ENCODE measurements around the gene SLC25A28.

Gene SLC25A28

DNA sequence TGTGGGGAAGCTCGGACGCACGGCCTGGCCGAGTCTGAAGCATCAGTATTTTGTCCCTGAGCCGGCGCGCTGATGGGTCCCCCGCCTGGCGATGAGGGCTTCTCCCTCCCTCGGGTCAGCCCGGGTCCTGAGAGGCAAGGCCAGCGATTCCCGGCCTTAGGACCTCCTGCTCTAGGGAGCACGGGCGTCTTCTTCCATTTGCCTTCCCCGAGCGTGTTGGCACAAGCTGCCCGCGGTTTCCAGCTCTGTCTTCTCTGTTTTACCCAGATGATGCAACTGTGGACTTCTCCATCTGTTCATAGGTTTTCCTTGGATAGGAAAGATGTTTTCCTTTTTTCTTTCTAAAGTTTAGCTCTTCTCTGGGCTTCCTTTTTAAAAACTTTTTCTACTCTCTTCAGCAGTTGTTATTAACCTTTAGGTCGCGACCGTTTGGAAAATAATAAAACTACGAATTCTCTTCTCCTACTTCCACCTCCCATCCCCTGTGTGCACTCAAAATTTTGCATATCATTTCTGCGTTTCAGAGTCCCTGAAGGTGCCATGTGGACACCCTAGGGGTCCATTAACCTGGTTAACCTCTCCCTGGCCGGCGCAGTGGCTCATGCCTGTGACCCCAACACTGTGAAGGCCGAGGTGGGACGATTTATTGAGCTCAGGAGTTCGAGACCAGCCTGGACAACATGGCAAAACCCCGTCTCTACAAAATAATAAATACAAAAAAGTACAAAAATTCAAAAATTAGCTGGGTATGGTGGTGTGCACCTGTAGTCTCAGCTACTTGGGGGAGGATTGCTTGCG, 1.4 kb upstream of the SLC25A28 start:
- Histone ChIP-seq H3K27ac (ENCODE audit: low read length) (peak overlapping the region; percentile 30), H3K9me3 (ENCODE audit: insufficient read depth, low read depth, low read length) (no peaks in the 10 kb centered on the region), H3K4me3 (ENCODE audit: low read length) (peak overlapping the region; percentile 75), H3K36me3 (ENCODE audit: insufficient read depth, low read depth, low read length) (no peaks in the 10 kb centered on the region), H3K4me1 (ENCODE audit: insufficient read depth, low read length) (peaks cover 17% of the 10 kb centered on the region), H3K27me3 (ENCODE audit: insufficient read depth, low read length) (no peaks in the 10 kb centered on the region), H3K9ac (ENCODE audit: low read depth, low read length) (peak overlapping the region; percentile 82)

DNA sequence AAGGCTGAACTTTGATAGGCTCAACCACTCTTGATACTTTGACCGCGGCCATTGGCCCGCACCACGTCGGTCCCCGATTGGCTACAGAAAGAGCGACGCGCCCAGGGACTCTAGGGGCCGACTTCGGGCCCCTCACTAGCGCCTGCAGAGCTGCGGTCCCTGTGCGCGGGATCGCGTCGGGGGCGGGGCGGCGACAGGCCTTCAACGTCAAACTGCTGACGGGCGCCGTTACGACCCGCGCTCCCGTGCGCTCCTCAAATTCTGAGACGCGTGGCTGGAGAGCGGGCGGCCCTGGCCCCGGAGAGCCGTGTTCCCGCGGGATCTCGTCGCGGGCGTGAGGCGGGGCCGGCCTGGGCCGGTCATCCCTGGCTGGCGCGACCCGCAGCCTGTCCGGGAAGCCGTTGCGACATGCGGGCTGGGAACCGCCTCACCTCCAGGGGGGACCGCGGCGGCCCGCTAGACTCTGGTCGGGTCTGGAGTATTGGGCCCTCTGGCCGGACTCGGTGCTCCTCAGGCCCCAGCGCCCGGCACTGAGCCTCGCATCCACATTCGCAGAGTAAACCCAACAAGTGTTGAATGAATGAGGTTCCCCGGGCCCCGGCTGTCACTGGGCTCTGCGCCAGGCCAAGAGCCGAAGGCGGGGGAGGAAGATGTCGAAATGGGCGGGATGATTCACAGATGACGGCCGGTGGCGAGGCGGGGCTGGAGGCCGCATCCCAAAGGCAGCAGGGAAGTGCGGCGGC, 643 bp upstream of the SLC25A28 start:
- H3K4me3 ChIP-seq (ENCODE audit: low read length) = peak overlapping the region; percentile 75
- H3K27ac ChIP-seq (ENCODE audit: low read length) = peak overlapping the region; percentile 30
- H3K27me3 ChIP-seq (ENCODE audit: insufficient read depth, low read length) = no peaks in the 10 kb centered on the region
- H3K4me1 ChIP-seq (ENCODE audit: insufficient read depth, low read length) = peaks cover 17% of the 10 kb centered on the region
- no peaks in the 10 kb centered on the region for H3K36me3 ChIP-seq (ENCODE audit: insufficient read depth, low read depth, low read length)
- H3K9ac ChIP-seq (ENCODE audit: low read depth, low read length) = peak overlapping the region; percentile 82; the same call in 1 of the 2 replicates
- no peaks in the 10 kb centered on the region for H3K9me3 ChIP-seq (ENCODE audit: insufficient read depth, low read depth, low read length)

DNA sequence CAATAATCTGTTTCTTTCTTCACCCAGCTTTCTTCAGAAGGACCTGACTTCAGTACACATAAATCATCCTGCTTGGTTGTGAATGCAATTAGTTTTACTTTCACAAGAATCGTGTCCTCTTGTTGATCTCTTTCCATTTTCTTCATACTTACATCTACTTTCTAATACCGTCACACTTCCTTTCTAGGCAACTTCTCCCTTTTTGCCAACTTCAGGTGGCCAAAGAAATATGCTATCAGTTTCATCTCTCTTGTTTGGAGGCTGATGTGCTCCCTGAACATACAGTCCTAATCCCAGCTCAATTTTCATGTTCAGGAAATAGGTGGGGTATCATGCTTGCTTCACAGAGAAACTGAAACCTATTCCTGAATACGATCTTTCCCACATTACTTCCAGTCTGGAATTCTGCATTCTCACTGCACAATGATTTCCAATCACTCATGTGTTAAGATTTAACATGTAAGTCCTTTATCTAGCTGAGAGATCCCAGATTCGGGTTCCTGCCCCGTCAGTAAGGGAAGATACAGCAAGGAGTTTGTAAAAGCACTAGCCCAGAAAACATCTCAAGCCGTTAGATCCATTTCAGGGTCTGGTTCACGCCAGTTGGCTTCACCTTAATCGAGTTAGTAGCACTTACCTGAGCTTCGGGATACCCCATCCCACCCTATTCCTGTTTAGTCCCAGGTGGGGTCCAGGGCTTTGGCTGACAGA, 994 bp downstream of the SLC25A28 start:
- Histone ChIP-seq H3K36me3 (ENCODE audit: insufficient read depth, low read depth, low read length) (no peaks in the 10 kb centered on the region), H3K4me1 (ENCODE audit: insufficient read depth, low read length) (peaks cover 17% of the 10 kb centered on the region), H3K4me3 (ENCODE audit: low read length) (peak overlapping the region; percentile 93), H3K9me3 (ENCODE audit: insufficient read depth, low read depth, low read length) (no peaks in the 10 kb centered on the region), H3K9ac (ENCODE audit: low read depth, low read length) (peak overlapping the region; percentile 80), H3K27me3 (ENCODE audit: insufficient read depth, low read length) (no peaks in the 10 kb centered on the region), H3K27ac (ENCODE audit: low read length) (no peak overlapping the region)

DNA sequence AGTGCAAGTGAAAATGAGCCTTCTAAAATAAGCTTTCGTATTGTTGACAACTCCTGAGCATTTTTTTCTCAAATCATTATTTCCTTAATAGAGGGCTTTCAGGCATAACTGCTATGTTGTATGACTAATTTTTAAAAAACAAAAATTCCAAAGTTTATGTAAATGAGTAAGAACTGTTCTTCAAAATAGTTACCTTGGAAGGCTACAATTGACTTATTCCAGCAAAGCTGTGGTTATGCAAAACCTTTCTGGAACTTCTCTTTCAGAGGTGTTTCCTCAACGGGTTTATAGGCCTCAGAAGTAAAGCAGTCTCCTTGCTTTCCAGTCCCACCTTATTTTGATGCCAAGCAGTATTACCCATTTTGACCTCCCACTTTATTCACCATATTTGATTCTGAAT, 2.5 kb downstream of the SLC25A28 start:
- Histone ChIP-seq H3K27me3 (ENCODE audit: insufficient read depth, low read length) (no peaks in the 10 kb centered on the region), H3K9me3 (ENCODE audit: insufficient read depth, low read depth, low read length) (no peaks in the 10 kb centered on the region), H3K4me3 (ENCODE audit: low read length) (peak overlapping the region; percentile 93; the same call in 1 of the 2 replicates), H3K4me1 (ENCODE audit: insufficient read depth, low read length) (peaks cover 17% of the 10 kb centered on the region), H3K36me3 (ENCODE audit: insufficient read depth, low read depth, low read length) (no peaks in the 10 kb centered on the region), H3K27ac (ENCODE audit: low read length) (no peak overlapping the region), H3K9ac (ENCODE audit: low read depth, low read length) (no peak overlapping the region)

DNA sequence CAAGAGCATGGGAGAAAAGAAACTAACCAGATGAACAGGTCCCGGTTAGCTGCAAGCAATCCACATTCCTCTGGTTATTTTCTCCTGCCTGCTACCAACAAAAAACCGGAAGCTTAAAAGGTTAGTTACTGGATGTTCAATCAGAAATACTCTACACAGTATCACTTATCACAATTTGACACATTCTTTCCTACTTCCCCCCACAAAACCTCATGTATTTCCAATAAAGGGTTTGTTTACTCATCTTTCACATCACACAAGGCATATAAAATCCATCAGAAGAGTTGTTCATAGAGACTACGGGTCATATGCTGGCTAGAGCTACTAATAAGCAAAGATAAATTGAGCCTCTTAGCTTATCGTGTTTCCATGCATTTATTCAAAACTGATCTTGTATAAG, 4.8 kb downstream of the SLC25A28 start:
- peaks cover 10% of the 10 kb centered on the region for H3K36me3 ChIP-seq (ENCODE audit: insufficient read depth, low read depth, low read length)
- no peaks in the 10 kb centered on the region for H3K9me3 ChIP-seq (ENCODE audit: insufficient read depth, low read depth, low read length)
- peaks cover 17% of the 10 kb centered on the region for H3K4me1 ChIP-seq (ENCODE audit: insufficient read depth, low read length)
- no peak overlapping the region for H3K4me3 ChIP-seq (ENCODE audit: low read length)
- no peaks in the 10 kb centered on the region for H3K27me3 ChIP-seq (ENCODE audit: insufficient read depth, low read length)
- no peak overlapping the region for H3K9ac ChIP-seq (ENCODE audit: low read depth, low read length)
- no peak overlapping the region for H3K27ac ChIP-seq (ENCODE audit: low read length)

DNA sequence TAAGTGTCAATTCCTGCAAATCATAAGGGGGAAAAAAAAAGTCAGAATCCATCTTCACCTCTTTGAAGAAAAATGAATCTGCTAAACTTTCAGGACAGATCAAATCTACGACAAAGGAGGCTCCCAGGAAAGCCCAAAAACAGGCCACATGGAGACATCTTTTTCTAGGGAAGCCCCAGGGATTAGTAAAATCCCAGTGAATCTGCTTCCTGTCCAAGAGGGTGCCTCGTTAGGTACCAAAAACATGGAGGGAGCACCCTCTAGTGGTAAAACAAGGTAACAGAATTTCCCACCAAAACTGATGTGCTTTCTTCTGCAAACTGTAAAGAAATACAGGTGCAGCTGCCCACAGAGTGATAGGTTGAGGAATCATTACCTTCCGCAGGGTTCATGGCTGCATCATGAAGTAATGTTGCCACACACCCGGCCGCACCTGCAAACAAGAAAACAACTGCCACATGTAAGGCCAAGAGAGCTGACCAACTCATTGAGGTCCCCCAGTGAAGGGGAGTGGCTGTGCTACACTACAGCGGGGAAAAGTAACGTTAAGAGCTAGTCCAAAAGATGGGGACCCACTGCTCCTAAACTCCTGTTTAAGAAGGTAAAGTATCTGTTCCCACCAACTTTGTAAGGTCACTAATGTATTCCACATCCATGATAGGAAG, 7.9 kb downstream of the SLC25A28 start:
- Histone ChIP-seq H3K9me3 (ENCODE audit: insufficient read depth, low read depth, low read length) (no peaks in the 10 kb centered on the region), H3K36me3 (ENCODE audit: insufficient read depth, low read depth, low read length) (peaks cover 12% of the 10 kb centered on the region), H3K4me1 (ENCODE audit: insufficient read depth, low read length) (peaks cover 2% of the 10 kb centered on the region; the same call in 1 of the 2 replicates), H3K4me3 (ENCODE audit: low read length) (no peak overlapping the region), H3K9ac (ENCODE audit: low read depth, low read length) (no peak overlapping the region), H3K27me3 (ENCODE audit: insufficient read depth, low read length) (no peaks in the 10 kb centered on the region), H3K27ac (ENCODE audit: low read length) (no peak overlapping the region)

DNA sequence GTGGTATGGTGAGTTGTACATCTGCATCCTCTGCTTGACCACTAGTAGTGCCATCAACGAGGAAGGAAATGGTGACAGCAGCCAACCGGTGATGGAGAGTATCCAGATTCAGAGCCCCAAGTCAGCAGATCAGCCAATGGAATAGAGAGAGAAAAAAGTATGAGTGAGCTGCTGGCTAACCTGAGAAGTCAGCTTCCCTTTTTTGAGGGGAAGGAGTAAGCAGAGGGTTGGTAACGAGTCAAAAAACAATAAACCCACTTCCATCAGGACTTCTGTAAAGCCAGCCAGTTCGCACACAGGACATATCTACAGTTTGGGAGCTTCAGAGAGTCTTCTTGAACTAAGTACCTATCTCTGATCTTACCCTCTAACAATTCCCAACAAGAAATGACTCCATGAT, 8.9 kb downstream of the SLC25A28 start:
- H3K4me3 ChIP-seq (ENCODE audit: low read length) = no peak overlapping the region
- H3K27me3 ChIP-seq (ENCODE audit: insufficient read depth, low read length) = no peaks in the 10 kb centered on the region
- H3K9ac ChIP-seq (ENCODE audit: low read depth, low read length) = no peak overlapping the region
- no peaks in the 10 kb centered on the region for H3K4me1 ChIP-seq (ENCODE audit: insufficient read depth, low read length)
- no peak overlapping the region for H3K27ac ChIP-seq (ENCODE audit: low read length)
- H3K36me3 ChIP-seq (ENCODE audit: insufficient read depth, low read depth, low read length) = peaks cover 12% of the 10 kb centered on the region
- H3K9me3 ChIP-seq (ENCODE audit: insufficient read depth, low read depth, low read length) = no peaks in the 10 kb centered on the region

DNA sequence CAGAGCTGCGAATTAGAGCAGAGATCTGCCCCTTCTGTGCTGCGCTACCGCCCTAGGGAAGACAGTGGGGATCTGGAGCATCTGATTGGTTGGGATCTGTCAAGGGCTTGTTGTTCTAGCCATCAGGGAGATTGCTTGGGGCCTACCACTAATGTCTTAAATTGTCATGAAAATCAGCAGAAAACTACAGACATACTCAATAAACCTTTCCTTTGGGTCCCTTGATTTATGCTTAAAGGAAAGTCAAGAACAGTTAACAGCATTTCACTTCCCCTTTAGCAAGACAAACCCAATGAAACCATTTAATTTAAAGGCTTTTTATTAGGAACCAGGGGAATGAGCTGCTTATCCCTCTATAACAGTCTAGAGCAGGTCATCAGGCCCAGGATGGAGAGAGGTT, 10.0 kb downstream of the SLC25A28 start:
- no peaks in the 10 kb centered on the region for H3K27me3 ChIP-seq (ENCODE audit: insufficient read depth, low read length)
- H3K9ac ChIP-seq (ENCODE audit: low read depth, low read length) = no peak overlapping the region
- H3K27ac ChIP-seq (ENCODE audit: low read length) = no peak overlapping the region
- H3K4me3 ChIP-seq (ENCODE audit: low read length) = no peak overlapping the region
- no peaks in the 10 kb centered on the region for H3K9me3 ChIP-seq (ENCODE audit: insufficient read depth, low read depth, low read length)
- no peaks in the 10 kb centered on the region for H3K4me1 ChIP-seq (ENCODE audit: insufficient read depth, low read length)
- H3K36me3 ChIP-seq (ENCODE audit: insufficient read depth, low read depth, low read length) = peaks cover 12% of the 10 kb centered on the region

DNA sequence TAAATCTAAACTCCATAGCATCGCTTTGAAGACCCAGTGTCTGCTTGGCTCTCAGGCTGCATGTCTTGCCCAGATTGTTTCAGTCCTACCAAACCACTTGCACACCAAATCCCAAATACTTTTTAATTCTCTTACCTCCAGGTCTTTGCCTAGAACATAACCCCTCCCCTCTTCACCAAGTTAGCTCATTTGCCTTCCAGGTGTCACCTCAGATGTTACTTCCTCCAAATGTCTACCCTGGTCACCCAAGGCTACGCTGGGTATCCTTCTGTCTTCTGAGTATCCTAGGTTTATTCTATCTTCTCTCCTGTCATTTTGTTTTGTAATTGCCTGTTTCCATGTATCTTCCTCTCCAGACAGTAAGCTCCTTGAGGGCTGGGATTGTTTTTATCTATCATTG, 11.1 kb downstream of the SLC25A28 start:
- Histone ChIP-seq H3K27ac (ENCODE audit: low read length) (no peak overlapping the region), H3K9ac (ENCODE audit: low read depth, low read length) (no peak overlapping the region), H3K4me3 (ENCODE audit: low read length) (no peak overlapping the region), H3K9me3 (ENCODE audit: insufficient read depth, low read depth, low read length) (no peaks in the 10 kb centered on the region), H3K4me1 (ENCODE audit: insufficient read depth, low read length) (no peaks in the 10 kb centered on the region), H3K36me3 (ENCODE audit: insufficient read depth, low read depth, low read length) (peaks cover 12% of the 10 kb centered on the region), H3K27me3 (ENCODE audit: insufficient read depth, low read length) (no peaks in the 10 kb centered on the region)

DNA sequence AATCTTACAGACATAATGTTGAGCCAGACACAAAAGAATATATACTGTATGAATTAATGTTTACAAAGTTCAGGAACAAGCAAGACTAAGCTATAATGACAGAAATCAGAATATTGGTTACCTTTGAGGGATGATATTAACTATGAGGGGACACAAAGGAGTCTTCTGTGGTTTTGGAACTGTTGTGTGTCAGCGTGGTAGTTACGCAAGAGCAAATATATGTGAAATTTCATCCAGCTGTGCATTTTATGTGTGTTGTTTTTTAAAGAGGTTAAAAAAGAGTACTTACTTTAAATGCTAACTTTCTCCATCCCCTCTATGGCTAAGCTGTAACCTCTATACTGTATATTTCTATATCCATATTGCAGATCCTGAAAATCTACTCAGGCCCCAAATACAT, 14.9 kb downstream of the SLC25A28 start:
- H3K4me3 ChIP-seq (ENCODE audit: low read length) = no peak overlapping the region
- peaks cover 2% of the 10 kb centered on the region for H3K36me3 ChIP-seq (ENCODE audit: insufficient read depth, low read depth, low read length)
- no peaks in the 10 kb centered on the region for H3K9me3 ChIP-seq (ENCODE audit: insufficient read depth, low read depth, low read length)
- H3K27ac ChIP-seq (ENCODE audit: low read length) = no peak overlapping the region
- H3K27me3 ChIP-seq (ENCODE audit: insufficient read depth, low read length) = no peaks in the 10 kb centered on the region
- no peak overlapping the region for H3K9ac ChIP-seq (ENCODE audit: low read depth, low read length)
- no peaks in the 10 kb centered on the region for H3K4me1 ChIP-seq (ENCODE audit: insufficient read depth, low read length)

DNA sequence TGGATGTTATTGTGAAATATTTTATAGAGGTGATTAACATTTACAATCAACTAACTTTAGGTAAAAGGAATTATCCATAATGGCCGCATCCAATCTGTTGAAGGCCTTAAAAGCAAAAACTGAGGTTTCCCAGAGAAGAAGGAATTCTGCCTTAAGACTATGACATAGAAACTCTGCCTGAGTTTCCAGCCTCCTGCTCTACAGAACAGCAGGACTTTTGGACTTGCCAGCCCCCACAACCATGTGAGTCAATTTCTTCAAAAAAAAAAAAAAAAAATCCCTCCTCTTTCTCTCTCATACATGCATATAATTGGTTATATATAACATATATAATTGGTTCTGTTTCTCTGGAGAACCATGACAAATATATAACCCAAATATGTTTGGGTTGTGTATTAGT, 15.4 kb downstream of the SLC25A28 start:
- no peaks in the 10 kb centered on the region for H3K36me3 ChIP-seq (ENCODE audit: insufficient read depth, low read depth, low read length)
- no peak overlapping the region for H3K9ac ChIP-seq (ENCODE audit: low read depth, low read length)
- 0 out of 2 replicates have a peak, but pooled peaks cover 1% of the 10 kb centered on the region for H3K27me3 ChIP-seq (ENCODE audit: insufficient read depth, low read length)
- H3K4me3 ChIP-seq (ENCODE audit: low read length) = no peak overlapping the region
- no peaks in the 10 kb centered on the region for H3K9me3 ChIP-seq (ENCODE audit: insufficient read depth, low read depth, low read length)
- peaks cover 3% of the 10 kb centered on the region for H3K4me1 ChIP-seq (ENCODE audit: insufficient read depth, low read length)
- H3K27ac ChIP-seq (ENCODE audit: low read length) = no peak overlapping the region

Data from iPS-20b (cell line).